ENCODE results near the gene GNS.

- no peak for TF ChIP-seq REST (IDR thresholded peaks at IDR 0.05; ENCODE audit: low read depth)
- no peak for TF ChIP-seq MAX (IDR thresholded peaks at IDR 0.05)
- TF ChIP-seq RAD21 (IDR thresholded peaks at IDR 0.05; ENCODE audit: low read depth), result no peak
Observed at GRCh38 chr12:64785838-64786237, 26.6 kb upstream of the GNS start.

Measured in Ishikawa (cell line).